ENCODE data around the gene KITLG.
A peak's percentile ranks its signal among the peaks of the same experiment; 100 is the strongest.
"Not testable (repeated sequence)": the region's sequence is repeated elsewhere in the genome, so short reads cannot be mapped to it uniquely, and the experiment has no call there.

The KITLG gene
- total RNA-seq: 12.3 to 162 (median 35.4) reads per million in 17 experiments

GRCh38 chr12:88580051-88580871, at the start of gene KITLG:
Gene KITLG (minus strand): TSS chr12:88580471. CDS start chr12:88580278, 193 bp downstream.
- peak; percentile 89 to 95 (median 92) for DNase-seq

GRCh38 chr12:88628856-88629509, 48.7 kb upstream of the KITLG start:
- no peak for DNase-seq

GRCh38 chr12:88628035-88628434, 47.8 kb upstream of the KITLG start:
- not testable (repeated sequence) for DNase-seq

GRCh38 chr12:88627501-88627900, 47.2 kb upstream of the KITLG start:
- no peak for DNase-seq

DNA sequence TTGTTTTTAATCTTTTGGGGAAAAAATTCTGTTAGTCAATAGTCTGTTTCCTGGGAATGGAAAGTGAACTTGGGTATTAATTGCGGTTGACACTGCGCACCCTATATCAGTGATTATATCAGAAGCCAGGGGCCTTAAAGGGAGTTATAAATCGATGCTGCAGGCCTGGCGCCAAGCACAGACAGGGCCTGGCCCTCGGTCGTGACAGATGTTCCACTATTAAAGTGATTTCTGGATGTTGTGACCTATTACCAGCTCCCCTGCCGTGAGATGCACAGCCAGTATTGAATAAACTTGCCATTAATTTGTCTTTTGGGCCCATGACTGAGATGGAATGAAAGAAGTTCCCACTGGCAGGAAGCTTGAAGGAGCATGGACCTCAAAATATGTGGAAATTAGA, 45.1 kb upstream of the KITLG start:
- no peak for DNase-seq

DNA sequence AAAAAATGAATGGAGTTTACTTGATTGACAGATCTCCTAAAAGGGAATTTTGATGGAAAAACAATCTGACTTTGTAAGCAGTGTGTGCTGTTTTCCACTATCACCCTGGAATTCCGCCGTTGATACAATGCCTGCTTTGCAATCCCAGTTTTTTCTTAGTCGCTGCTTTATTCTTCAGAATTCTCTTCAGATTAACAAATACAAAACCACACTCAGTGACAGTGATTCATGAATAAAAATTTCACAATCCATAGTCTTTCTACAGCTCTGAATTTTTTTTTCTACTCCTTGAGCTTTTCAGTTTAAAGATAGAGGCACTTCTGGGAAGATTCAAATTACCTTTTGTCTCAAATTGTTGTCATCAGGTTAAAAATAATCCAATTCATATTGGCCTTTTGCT, 44.6 kb upstream of the KITLG start:
- DNase-seq: peak in 1 of 4 experiments; percentile 30

DNA sequence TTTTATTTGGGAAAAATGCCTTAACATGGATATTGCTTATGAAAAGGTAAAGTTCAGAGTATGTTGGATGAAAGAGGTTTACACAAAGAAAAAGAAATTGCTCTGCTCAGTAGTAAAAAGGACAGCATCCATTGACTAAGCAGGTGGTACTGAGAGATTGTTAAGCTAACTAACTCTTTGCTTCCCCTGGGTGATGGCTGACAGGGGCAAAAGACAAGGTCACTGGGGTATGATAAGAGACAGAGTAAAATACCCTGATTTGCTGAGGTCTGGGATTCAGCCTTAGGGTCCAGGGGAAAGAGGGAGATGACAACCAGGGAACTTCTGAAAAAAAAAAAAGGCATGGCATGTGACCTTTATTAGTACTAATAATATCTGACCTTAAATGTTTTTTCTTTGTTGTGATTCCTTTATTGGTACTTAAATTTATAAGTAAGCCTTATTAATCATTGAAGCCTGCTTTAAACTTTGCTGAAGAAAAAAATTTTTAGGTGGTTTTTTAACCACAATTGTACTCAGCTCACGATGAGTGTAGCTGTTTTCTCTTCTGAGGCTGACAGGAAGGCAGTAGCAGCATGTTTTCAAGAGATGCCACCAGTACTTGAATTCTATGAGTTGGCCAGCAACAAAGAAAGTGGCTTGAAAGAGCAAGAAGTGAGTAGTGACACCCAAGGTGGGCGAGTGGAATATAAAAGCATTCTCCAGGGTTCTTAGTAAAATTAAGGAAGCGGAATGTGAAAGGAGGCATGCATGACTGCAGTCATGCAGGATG, 43.7 kb upstream of the KITLG start:
- DNase-seq: no peak

DNA sequence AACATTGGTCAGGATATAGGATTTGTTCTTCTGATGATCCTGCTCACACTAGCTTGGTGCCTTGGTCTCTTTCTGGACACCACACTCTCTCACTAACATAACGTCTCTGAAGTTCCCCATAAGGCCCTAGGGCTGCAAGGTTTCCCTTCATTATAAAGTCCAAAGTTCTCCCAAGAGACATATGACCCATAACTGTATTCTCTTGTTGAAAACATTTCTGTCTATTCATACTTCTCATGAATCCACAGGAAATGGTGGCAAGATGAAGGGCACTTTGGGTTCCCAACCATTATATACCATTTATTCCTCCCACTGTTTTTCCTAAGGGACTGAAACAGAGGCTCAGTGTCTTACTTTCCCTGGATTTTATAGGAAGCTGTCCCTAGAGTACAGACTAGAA, 37.1 kb upstream of the KITLG start:
- no peak for DNase-seq

- no peak for DNase-seq
These were observed 35.2 kb upstream of the KITLG start for GRCh38 chr12:88615490-88615889.

- no peak for DNase-seq
These were observed 24.4 kb upstream of the KITLG start for GRCh38 chr12:88604646-88605045.

DNA sequence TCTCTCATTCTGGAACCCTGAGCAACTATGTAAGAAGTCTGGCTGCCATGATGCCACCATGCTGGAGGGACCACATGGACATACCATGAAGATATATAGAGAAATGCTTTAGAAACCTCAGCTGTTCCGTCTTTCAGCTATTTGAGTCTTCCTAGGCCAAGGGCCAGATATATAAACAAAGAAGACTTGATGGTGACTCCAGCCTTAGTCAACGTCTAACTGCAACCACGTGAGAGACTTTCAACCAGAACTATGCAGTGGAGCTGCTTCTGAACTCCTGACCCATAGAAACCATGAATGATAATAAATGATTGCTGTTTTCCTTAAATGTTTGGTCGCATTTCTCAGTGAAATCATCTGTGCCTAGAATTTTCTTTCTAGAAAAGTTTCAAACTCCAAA, 20.0 kb upstream of the KITLG start:
- no peak for DNase-seq

DNA sequence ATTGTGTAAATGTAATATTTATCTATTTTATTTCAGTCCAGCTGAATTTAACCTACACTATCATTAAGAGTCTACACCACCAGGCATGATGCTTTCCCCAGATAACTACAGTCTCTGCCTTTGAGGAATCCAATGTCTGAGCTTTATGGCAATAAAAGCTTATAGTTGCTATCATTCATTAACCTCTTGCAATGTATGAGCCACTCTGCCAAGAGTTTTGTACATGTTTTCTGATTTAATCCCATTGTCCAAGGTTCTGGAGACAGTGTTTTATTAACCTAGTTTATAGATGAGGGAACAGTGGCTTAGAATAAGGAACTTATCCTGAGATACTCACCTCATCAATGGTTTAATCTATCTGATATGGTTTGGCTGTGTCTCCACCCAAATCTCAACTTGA, 17.1 kb upstream of the KITLG start:
- DNase-seq: no peak

DNA sequence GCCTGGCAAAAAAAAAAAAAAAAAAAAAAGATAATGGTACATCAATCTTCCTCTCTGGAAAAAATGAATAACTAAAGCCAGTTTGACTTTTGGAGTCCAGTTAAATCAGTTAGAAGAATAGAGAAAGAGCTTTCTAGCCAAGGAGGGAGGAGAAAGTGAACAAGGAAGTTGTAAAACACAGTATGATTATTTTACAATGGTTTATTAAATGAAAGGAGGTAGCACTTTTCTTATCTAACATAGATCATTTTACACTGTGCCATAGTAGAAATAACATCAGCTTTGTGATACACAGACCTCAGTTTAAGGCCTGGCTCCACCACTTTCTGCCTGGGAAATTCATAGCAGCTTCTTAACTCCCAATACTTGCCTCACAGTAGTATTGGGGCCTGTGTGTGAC, 15.4 kb upstream of the KITLG start:
- no peak for DNase-seq

DNA sequence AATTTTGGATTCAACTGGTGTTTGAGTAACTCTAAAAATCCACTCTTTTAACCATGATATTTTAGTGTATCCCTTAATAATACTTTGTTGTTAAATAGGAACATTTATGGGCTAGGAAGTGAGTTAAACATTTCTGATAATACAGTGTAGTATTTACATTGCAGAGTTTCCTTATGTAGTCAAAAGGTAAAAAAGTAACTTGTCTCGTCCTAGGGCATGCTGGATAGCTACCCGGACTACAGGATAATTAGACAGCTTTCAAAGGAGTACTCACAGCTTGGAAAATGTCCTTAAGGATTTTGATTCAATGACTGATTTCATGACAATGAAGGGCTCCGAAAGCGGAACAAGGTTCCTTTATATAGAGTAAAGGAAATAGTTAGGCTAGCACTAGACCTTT, 14.5 kb upstream of the KITLG start:
- no peak for DNase-seq

DNA sequence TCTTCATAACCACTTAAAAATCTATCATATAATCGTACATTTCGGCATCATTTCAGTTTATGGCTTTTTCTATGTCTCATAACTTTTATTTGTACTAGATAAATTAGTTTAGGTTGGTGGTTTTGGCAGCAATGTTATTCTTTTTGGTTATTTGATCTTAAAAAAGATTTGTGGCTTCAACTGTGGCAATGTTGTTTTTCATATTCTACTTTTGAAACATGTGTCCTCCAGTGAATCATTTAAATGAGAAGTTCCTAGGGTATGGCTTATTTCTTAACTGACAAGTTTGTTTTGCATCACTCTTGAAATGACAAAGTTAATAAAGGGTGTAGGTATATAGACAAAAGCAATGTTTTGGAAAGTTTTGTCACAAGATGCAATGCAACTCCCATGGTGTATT, 11.1 kb upstream of the KITLG start:
- DNase-seq: no peak

- no peak for DNase-seq
These were observed 10.6 kb upstream of the KITLG start for GRCh38 chr12:88590851-88591250.

DNA sequence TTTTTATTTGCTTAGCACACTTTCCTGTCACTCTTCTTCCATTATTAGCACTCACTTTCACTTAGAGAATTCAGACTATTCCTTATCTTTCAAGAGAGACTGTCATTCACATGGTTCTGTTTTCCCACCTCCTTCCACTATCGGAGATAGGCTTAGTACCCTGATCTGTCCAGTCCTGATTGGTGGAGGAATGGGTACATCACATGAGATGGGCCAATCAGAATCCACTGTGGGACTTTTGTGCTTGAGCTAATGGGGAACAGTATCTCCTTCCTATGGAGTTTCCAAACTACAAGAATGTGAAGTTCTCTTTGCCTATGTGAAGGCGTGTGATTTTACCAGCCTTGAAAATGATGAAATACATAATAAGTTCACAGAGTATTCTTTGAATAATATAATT, 4.8 kb upstream of the KITLG start:
- DNase-seq: no peak

DNA sequence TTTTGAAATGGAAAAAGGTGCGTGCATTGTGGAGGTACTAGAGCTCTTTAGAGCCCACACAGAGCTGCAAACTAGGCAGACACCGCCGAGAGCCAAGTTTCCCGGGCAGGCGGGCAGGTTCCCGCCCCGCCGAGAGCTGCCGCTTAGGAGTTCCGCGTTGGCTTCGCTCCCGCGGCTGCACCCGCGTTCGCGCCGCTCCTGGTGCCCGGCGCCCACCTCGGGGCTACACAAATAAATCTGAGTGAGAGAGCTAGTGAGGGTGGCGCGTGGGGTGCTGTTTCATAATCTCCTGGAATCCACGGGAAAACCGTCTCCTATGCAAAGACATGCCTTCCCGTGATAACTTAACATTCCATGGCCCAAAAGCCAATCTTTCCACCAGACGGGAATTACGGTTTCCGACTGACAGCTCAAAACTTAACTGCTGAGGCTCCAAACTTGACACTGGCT, 645 bp downstream of the KITLG start:
- DNase-seq: peak; percentile 22 to 70 (median 52)

GRCh38 chr12:88579161-88579517, 1.1 kb downstream of the KITLG start:
- peak; percentile 43 to 69 (median 68) for DNase-seq

DNA sequence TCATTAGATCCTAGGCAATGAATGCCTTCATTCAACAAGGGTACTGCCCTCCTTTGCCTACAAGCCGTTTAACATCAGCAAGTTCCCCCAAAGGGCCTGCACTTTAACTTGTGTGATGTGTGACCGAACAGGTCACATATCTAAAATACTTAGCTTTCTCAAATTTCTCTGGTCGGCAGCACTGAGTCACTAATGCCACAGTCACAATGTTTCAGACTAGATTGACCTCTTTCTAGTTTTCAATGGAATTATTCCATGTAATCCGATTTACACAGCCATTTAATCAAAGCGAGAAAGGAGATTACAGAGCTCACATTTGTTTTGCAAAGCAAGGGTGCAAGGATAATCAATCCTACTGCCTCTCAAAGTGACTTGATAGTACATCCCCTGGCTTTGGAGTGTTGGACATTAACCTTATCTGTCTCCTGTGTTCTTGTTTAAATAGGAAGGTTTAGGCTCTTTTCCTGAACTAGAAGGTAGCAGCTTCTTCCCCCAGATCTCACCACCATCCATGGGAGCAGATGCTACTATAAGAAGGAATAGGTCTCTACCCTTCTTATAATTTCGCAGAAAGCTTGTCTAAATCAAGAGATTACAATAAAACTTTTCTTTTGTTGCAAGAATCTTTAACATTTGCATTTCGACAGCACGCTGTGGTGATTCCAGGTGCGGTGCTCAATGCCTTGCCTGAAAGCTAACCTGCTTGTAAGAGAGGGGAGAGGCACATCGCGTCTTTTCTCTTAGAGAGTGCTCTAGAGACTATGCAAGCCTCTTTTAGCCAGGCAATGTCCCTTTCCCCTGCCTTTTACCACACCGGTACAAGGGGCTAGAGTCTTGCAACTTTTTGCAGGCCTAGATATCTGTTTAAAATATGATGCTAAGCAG, 1.8 kb downstream of the KITLG start:
- DNase-seq: no peak

DNA sequence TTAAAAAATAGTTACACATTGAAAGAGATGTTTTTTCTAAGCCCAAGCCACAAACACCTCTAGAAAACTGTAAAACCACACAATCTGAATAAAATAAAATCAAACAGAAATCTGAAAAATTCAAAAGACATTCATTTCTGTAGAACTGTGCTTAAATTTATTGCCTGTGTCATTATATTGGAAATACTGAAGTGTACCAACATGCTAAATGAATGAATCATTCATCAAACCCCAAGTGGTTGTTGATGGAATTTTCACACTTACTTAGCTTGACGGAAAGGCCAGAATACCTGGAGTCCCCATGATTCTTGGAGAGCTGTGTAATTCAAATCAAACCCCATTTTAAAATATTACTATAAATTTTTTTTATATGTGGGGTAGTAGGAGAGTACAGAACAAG, 2.7 kb downstream of the KITLG start:
- DNase-seq: no peak

DNA sequence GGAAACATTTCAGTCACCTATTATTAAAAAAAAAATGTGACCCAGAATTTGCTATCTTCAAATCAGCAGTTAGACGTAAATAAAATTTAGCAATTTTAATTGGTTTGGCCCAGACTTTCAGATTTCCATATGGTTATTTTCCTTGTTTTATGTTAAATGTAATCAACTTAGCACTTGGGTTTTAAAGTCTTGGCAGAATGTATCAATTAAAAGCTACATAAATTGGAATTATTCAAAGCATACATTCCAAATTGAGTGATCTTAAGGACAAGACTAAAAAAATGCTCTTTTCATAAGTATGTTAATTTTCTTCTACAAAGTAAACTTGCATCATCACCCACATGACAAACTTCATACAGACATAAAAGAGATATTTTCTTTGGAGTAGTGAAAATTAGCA, 3.4 kb downstream of the KITLG start:
- DNase-seq: no peak
